ENCODE measurements around the gene LSAMP. TPM values are rescaled to one million over a fixed set of nuclear protein-coding genes. Genes with fewer than 3 reads are reported as not detected.

The LSAMP gene
- total RNA-seq, 1 experiment from 2014 or later = 10.1 TPM

DNA sequence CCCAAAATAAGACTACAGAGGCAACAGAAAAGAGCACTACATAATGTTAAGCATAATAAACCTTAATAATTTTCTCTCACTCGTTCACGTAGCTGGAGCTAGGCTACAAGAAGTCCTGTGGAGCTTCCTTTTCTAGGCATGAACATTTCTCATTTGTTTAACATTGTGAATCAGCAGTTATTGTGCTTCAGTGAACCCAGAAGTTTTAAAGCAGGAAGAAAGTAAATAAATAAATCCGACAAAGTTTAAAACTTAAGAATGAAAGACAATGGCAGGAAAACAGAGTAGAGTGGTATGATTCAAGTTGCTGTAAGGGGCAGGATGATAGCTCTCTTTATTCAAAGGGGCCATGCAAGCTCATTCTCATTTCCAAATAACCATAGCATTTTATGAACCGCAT is 191.8 kb downstream of the LSAMP start:
- no peak for DNase-seq (ENCODE audit: low spot score)
- Histone ChIP-seq H3K4me3 (ENCODE audit: low read depth, low read length, poor library complexity, severe bottlenecking) (no peak overlapping the region), H3K27ac (ENCODE audit: low read depth, low read length, poor library complexity, severe bottlenecking) (no peak overlapping the region), H3K4me1 (ENCODE audit: insufficient read depth, low read length, poor library complexity, severe bottlenecking) (no peaks in the 10 kb centered on the region), H3K27me3 (replicated peaks; ENCODE audit: insufficient read depth, low read depth, low read length, poor library complexity) (no peaks in the 10 kb centered on the region), H3K36me3 (ENCODE audit: insufficient read depth, low read length, poor library complexity, severe bottlenecking) (no peaks in the 10 kb centered on the region), H3K9me3 (ENCODE audit: low read depth, low read length, poor library complexity, severe bottlenecking) (no peaks in the 10 kb centered on the region)
- BruUV-seq (replicated peaks) = no TSS peak
- intact Hi-C loops (cut with micrococcal nuclease; ENCODE audit: unreplicated experiment) = no loop called here
- CTCF ChIA-PET = no interaction called here
- POLR2A ChIA-PET (ENCODE audit: low non-redundant PET) = no interaction called here
- no peak for TF ChIP-seq EZH2 (IDR thresholded peaks at IDR 0.05; ENCODE audit: borderline replicate concordance, low read depth, low read length, poor library complexity, severe bottlenecking)
- TF ChIP-seq, protein P1, sequence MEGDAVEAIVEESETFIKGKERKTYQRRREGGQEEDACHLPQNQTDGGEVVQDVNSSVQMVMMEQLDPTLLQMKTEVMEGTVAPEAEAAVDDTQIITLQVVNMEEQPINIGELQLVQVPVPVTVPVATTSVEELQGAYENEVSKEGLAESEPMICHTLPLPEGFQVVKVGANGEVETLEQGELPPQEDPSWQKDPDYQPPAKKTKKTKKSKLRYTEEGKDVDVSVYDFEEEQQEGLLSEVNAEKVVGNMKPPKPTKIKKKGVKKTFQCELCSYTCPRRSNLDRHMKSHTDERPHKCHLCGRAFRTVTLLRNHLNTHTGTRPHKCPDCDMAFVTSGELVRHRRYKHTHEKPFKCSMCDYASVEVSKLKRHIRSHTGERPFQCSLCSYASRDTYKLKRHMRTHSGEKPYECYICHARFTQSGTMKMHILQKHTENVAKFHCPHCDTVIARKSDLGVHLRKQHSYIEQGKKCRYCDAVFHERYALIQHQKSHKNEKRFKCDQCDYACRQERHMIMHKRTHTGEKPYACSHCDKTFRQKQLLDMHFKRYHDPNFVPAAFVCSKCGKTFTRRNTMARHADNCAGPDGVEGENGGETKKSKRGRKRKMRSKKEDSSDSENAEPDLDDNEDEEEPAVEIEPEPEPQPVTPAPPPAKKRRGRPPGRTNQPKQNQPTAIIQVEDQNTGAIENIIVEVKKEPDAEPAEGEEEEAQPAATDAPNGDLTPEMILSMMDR (conservative IDR thresholded peaks at IDR 0.05; ENCODE audit: low read depth, low read length) = no peak

DNA sequence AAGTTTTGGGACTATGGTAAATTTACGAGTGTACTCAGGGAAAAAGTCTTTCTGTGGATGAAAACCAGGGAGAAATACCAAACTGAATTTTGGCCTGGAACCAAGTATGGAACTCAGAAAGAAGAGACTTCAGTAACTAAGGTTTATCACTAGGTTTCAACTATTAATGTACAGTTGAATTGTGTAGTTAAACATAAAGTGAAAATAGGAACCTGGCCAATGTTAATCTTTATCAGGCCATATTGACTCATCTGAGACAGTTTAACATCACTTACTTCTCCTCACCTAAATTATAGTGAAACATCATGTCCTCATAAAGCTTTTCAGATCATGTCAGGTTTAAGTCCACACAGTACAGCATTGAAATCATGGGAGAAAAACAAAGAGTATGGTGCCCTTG is 197.7 kb downstream of the LSAMP start:
- peaks cover 9% of the 10 kb centered on the region for H3K4me1 ChIP-seq (ENCODE audit: insufficient read depth, low read length, poor library complexity, severe bottlenecking)
- H3K9me3 ChIP-seq (ENCODE audit: low read depth, low read length, poor library complexity, severe bottlenecking) = no peaks in the 10 kb centered on the region
- H3K27me3 ChIP-seq (replicated peaks; ENCODE audit: insufficient read depth, low read depth, low read length, poor library complexity) = no peaks in the 10 kb centered on the region
- TF ChIP-seq EZH2 (IDR thresholded peaks at IDR 0.05; ENCODE audit: borderline replicate concordance, low read depth, low read length, poor library complexity, severe bottlenecking) = no peak
- TF ChIP-seq, protein P1 (conservative IDR thresholded peaks at IDR 0.05; ENCODE audit: low read depth, low read length) = no peak
- POLR2A ChIA-PET (ENCODE audit: low non-redundant PET) = no interaction called here
- intact Hi-C loops (cut with micrococcal nuclease; ENCODE audit: unreplicated experiment) = no loop called here
- no peak for DNase-seq (ENCODE audit: low spot score)
- CTCF ChIA-PET = no interaction called here
- H3K4me3 ChIP-seq (ENCODE audit: low read depth, low read length, poor library complexity, severe bottlenecking) = no peak overlapping the region
- no TSS peak for BruUV-seq (replicated peaks)
- no peak overlapping the region for H3K27ac ChIP-seq (ENCODE audit: low read depth, low read length, poor library complexity, severe bottlenecking)
- H3K36me3 ChIP-seq (ENCODE audit: insufficient read depth, low read length, poor library complexity, severe bottlenecking) = no peaks in the 10 kb centered on the region

DNA sequence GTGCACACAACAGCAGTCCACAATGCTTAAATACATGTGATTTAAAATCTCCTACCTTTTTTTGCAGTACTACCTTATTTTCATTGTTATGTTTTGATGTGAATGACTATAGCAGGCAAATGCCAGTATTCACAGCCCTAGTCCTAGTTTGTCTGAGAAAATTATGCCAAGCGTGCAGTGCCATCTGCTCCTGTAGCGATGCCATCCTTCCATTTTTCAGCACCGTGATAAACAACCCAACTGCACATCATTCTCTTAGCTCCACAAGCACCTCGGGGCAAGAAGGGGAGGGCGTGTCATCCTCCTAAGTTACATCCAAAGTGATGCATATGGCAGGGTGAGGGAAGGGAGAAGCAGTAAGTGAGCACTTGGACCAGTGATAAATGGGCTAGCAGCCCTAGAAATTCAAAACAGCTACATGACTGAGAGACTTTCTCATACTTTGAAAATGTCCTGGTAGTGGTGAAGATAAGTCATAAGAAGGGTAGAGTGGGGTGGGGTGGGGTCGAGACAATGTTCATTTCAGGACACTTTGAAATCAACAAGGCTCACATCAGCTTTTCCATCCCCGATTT is 198.8 kb downstream of the LSAMP start:
- Histone ChIP-seq H3K36me3 (ENCODE audit: insufficient read depth, low read length, poor library complexity, severe bottlenecking) (no peaks in the 10 kb centered on the region), H3K4me3 (ENCODE audit: low read depth, low read length, poor library complexity, severe bottlenecking) (no peak overlapping the region), H3K27me3 (replicated peaks; ENCODE audit: insufficient read depth, low read depth, low read length, poor library complexity) (no peaks in the 10 kb centered on the region), H3K9me3 (ENCODE audit: low read depth, low read length, poor library complexity, severe bottlenecking) (no peaks in the 10 kb centered on the region), H3K4me1 (ENCODE audit: insufficient read depth, low read length, poor library complexity, severe bottlenecking) (peaks cover 18% of the 10 kb centered on the region), H3K27ac (ENCODE audit: low read depth, low read length, poor library complexity, severe bottlenecking) (no peak overlapping the region)
- POLR2A ChIA-PET (ENCODE audit: low non-redundant PET) = no interaction called here
- TF ChIP-seq, protein P1 (conservative IDR thresholded peaks at IDR 0.05; ENCODE audit: low read depth, low read length) = no peak
- TF ChIP-seq EZH2 (IDR thresholded peaks at IDR 0.05; ENCODE audit: borderline replicate concordance, low read depth, low read length, poor library complexity, severe bottlenecking) = no peak
- CTCF ChIA-PET = no interaction called here
- no TSS peak for BruUV-seq (replicated peaks)
- no peak for DNase-seq (ENCODE audit: low spot score)
- intact Hi-C loops (cut with micrococcal nuclease; ENCODE audit: unreplicated experiment) = no loop called here

Measured in A673 (cell line).